ENCODE measurements around the gene RPS14. TPM values are rescaled to one million over a fixed set of nuclear protein-coding genes. Genes with fewer than 3 reads are reported as not detected.

The RPS14 gene
- total RNA-seq, 1 experiment from 2014 or later = 2,031 TPM

DNA sequence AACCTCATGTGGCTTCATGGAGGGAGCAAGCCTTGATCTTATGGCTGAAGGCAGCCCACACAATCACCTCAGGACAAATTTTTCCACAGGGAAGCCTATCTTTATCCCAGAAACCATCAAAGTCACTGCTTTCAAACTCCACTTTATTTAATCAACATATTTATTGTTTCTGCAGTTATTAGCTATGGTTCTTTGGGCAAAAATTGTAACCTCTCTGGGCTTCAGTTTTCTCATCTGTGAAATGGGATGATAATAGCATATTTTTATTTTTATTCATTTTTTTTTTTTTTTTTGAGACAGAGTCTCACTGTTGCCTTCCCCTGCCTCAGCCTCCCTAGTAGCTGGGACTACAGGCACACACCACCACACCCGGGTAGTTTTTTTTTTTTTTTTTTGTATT is 2.1 kb upstream of the RPS14 start:
- H3K4me1 ChIP-seq (ENCODE audit: insufficient read depth, low read length) = peaks cover 11% of the 10 kb centered on the region
- H3K36me3 ChIP-seq (ENCODE audit: low read depth, low read length) = peaks cover 26% of the 10 kb centered on the region
- no peak for ATAC-seq
- CTCF ChIA-PET = no interaction called here
- H3K27ac ChIP-seq (ENCODE audit: low read length) = no peak overlapping the region
- POLR2A ChIA-PET (ENCODE audit: unreplicated experiment) = no interaction called here
- no peaks in the 10 kb centered on the region for H3K9me3 ChIP-seq (ENCODE audit: low read length)
- H3K79me2 ChIP-seq (ENCODE audit: low read length) = peaks cover 31% of the 10 kb centered on the region
- intact Hi-C loops (cut with micrococcal nuclease) = no loop called here
- no TSS peak for BruUV-seq (replicated peaks)
- no peak for DNase-seq
- TF ChIP-seq EZH2phosphoT487 (IDR thresholded peaks at IDR 0.05; ENCODE audit: borderline replicate concordance, low read length) (no peak), EZH2 (IDR thresholded peaks at IDR 0.05; ENCODE audit: low read length, unreplicated experiment) (no peak)
- TF ChIP-seq, protein P1, sequence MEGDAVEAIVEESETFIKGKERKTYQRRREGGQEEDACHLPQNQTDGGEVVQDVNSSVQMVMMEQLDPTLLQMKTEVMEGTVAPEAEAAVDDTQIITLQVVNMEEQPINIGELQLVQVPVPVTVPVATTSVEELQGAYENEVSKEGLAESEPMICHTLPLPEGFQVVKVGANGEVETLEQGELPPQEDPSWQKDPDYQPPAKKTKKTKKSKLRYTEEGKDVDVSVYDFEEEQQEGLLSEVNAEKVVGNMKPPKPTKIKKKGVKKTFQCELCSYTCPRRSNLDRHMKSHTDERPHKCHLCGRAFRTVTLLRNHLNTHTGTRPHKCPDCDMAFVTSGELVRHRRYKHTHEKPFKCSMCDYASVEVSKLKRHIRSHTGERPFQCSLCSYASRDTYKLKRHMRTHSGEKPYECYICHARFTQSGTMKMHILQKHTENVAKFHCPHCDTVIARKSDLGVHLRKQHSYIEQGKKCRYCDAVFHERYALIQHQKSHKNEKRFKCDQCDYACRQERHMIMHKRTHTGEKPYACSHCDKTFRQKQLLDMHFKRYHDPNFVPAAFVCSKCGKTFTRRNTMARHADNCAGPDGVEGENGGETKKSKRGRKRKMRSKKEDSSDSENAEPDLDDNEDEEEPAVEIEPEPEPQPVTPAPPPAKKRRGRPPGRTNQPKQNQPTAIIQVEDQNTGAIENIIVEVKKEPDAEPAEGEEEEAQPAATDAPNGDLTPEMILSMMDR (conservative IDR thresholded peaks at IDR 0.05; ENCODE audit: low read depth, low read length) = no peak
- H4K20me1 ChIP-seq (ENCODE audit: low read length) = peaks cover 24% of the 10 kb centered on the region
- no peak overlapping the region for H2AFZ ChIP-seq (ENCODE audit: low read length)
- H3K9ac ChIP-seq (ENCODE audit: low read length) = no peak overlapping the region
- H3K9me2 ChIP-seq (replicated peaks; ENCODE audit: low read length) = no peaks in the 10 kb centered on the region
- H3K4me3 ChIP-seq (ENCODE audit: low read length) = no peak overlapping the region
- no peak overlapping the region for H3K4me2 ChIP-seq (ENCODE audit: low read length)
- H3F3A ChIP-seq (ENCODE audit: low read length, unreplicated experiment) = peaks cover 5% of the 10 kb centered on the region
- H3K27me3 ChIP-seq (ENCODE audit: low read length) = no peaks in the 10 kb centered on the region

DNA sequence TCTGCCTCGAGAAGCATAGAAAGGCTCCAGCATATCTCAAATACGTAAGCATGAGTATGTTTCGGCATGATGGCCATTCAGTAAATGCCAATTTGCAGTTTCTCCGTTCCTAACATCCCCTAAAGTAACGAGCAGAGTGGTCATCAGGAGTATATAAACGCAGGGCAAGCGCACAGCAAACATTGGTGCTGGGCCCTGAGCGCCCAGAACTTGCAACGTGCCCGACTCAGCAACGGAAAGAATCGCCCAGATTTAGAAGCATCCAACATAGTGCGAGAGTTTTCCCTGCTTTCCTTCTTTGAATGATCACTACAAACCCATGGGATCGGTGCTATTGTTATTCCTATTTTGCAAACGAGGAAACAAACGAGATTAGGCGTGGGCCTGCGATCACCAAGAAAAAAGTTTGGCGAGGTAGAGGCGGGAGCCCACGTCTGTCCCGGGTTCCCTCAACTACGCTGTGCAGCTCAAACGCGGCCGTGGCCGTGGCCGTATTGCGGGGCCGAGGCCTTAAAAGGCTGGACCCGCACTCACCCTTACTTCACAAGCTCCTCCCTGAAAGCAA is 505 bp downstream of the RPS14 start:
- H3K27ac ChIP-seq (ENCODE audit: low read length) = peak overlapping the region; percentile 88
- TSS peak; percentile 70 for BruUV-seq (replicated peaks)
- ATAC-seq (peak; percentile 47), DNase-seq (no peak)
- H2AFZ ChIP-seq (ENCODE audit: low read length) = peak overlapping the region; percentile 90
- peaks cover 11% of the 10 kb centered on the region for H3K4me1 ChIP-seq (ENCODE audit: insufficient read depth, low read length)
- peak overlapping the region; percentile 96 for H3K4me2 ChIP-seq (ENCODE audit: low read length)
- H3K27me3 ChIP-seq (ENCODE audit: low read length) = no peaks in the 10 kb centered on the region
- H3K9me2 ChIP-seq (replicated peaks; ENCODE audit: low read length) = no peaks in the 10 kb centered on the region
- TF ChIP-seq EZH2phosphoT487 (IDR thresholded peaks at IDR 0.05; ENCODE audit: borderline replicate concordance, low read length) = no peak
- CTCF ChIA-PET = no interaction called here
- peak overlapping the region; percentile 95 for H3K4me3 ChIP-seq (ENCODE audit: low read length)
- intact Hi-C loops (cut with micrococcal nuclease) = no loop called here
- peaks cover 37% of the 10 kb centered on the region for H3K79me2 ChIP-seq (ENCODE audit: low read length)
- peaks cover 50% of the 10 kb centered on the region for H4K20me1 ChIP-seq (ENCODE audit: low read length)
- peaks cover 11% of the 10 kb centered on the region for H3F3A ChIP-seq (ENCODE audit: low read length, unreplicated experiment)
- H3K9ac ChIP-seq (ENCODE audit: low read length) = peak overlapping the region; percentile 100
- peaks cover 51% of the 10 kb centered on the region for H3K36me3 ChIP-seq (ENCODE audit: low read depth, low read length)
- POLR2A ChIA-PET (ENCODE audit: unreplicated experiment) = no interaction called here
- no peaks in the 10 kb centered on the region for H3K9me3 ChIP-seq (ENCODE audit: low read length)

GRCh38 chr5:150448334-150448733 is 1.2 kb downstream of the RPS14 start:
- BruUV-seq (replicated peaks) = no TSS peak
- peaks cover 58% of the 10 kb centered on the region for H3K36me3 ChIP-seq (ENCODE audit: low read depth, low read length)
- DNase-seq (no peak), ATAC-seq (no peak)
- intact Hi-C loops (cut with micrococcal nuclease) = no loop called here
- POLR2A ChIA-PET (ENCODE audit: unreplicated experiment) = no interaction called here
- peak overlapping the region; percentile 95 for H3K4me3 ChIP-seq (ENCODE audit: low read length)
- H3K9ac ChIP-seq (ENCODE audit: low read length) = peak overlapping the region; percentile 100
- H3K4me2 ChIP-seq (ENCODE audit: low read length) = peak overlapping the region; percentile 96
- H3K27me3 ChIP-seq (ENCODE audit: low read length) = no peaks in the 10 kb centered on the region
- H3K27ac ChIP-seq (ENCODE audit: low read length) = no peak overlapping the region
- no peaks in the 10 kb centered on the region for H3K9me3 ChIP-seq (ENCODE audit: low read length)
- peaks cover 11% of the 10 kb centered on the region for H3F3A ChIP-seq (ENCODE audit: low read length, unreplicated experiment)
- H3K9me2 ChIP-seq (replicated peaks; ENCODE audit: low read length) = no peaks in the 10 kb centered on the region
- TF ChIP-seq, protein P1 (conservative IDR thresholded peaks at IDR 0.05; ENCODE audit: low read depth, low read length) = no peak
- peaks cover 11% of the 10 kb centered on the region for H3K4me1 ChIP-seq (ENCODE audit: insufficient read depth, low read length)
- H3K79me2 ChIP-seq (ENCODE audit: low read length) = peaks cover 37% of the 10 kb centered on the region
- H4K20me1 ChIP-seq (ENCODE audit: low read length) = peaks cover 57% of the 10 kb centered on the region
- no peak overlapping the region for H2AFZ ChIP-seq (ENCODE audit: low read length)
- CTCF ChIA-PET = no interaction called here

Measured in PC-3 (cell line).